GM12872 (cell line): Measurements from ENCODE around the gene SLC30A10.

Source experiments
- TF ChIP-seq, protein P1 (sequence below): IDR thresholded peaks from 3 replicates; pipeline ENCODE4 v1.5.1; 2011; ENCODE audit warnings: low read depth, mild to moderate bottlenecking, low read length, moderate library complexity; ENCODE audit not compliant: insufficient read depth

SLC30A10 gene

DNA sequence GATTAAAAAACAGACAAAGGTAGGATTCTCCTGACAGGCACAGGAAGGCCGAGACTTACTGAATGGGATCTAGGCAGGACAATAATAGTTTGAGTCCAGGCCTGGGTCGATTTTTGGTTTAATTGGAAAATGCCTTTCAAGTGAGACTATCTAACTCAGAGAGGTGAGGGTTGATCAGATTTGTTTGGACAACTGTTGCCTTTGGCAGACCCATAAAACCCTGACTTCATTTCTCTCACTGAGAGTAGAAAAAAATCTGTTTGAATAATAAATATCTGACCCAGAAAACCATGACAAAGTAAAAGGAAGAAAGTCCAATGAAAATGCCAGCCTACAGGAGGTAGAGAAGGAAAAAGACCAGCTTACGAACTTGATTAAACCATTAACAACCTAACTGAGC, 12.3 kb upstream of the SLC30A10 start:
- TF ChIP-seq, protein P1, sequence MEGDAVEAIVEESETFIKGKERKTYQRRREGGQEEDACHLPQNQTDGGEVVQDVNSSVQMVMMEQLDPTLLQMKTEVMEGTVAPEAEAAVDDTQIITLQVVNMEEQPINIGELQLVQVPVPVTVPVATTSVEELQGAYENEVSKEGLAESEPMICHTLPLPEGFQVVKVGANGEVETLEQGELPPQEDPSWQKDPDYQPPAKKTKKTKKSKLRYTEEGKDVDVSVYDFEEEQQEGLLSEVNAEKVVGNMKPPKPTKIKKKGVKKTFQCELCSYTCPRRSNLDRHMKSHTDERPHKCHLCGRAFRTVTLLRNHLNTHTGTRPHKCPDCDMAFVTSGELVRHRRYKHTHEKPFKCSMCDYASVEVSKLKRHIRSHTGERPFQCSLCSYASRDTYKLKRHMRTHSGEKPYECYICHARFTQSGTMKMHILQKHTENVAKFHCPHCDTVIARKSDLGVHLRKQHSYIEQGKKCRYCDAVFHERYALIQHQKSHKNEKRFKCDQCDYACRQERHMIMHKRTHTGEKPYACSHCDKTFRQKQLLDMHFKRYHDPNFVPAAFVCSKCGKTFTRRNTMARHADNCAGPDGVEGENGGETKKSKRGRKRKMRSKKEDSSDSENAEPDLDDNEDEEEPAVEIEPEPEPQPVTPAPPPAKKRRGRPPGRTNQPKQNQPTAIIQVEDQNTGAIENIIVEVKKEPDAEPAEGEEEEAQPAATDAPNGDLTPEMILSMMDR = no peak

DNA sequence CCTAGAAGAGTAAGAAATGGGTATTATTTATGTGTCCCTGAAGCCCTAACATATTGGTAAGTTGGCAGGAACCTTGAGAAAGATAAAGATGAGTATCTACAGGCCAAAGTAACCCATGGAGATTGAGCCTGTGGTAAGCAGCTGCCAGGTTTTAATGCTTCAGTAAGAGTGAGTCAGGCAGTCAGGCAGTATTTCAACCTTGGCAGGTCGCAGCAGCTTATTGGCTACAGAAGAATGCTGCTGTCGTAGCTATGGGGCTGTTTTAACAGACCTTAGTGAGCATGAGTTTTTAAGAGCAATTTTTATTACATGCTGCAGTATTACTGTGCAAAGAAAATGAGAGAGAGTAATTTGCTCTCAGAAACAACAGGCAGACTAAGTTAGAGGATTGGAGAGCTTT, 10.3 kb upstream of the SLC30A10 start:
- TF ChIP-seq, protein P1 = no peak

DNA sequence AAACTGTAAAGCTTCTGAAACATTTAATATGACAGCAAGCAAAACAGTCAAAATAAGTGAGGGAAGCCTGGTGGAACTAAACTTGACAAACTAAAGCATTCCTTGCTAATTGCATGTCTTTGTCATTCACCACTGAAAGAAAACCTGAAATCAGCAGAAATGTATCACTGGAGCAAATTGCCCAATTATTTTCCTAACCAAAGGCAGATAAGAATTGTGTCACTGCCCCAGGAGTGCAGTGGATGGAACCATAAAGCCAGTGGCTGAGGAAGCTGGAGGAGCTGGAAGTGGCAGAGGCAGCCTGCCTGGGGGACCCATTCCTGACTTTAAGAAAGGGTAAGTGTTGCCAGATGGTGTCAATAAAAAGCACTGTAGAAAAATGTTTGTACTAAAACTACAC, 2.7 kb upstream of the SLC30A10 start:
- TF ChIP-seq, protein P1 = no peak

DNA sequence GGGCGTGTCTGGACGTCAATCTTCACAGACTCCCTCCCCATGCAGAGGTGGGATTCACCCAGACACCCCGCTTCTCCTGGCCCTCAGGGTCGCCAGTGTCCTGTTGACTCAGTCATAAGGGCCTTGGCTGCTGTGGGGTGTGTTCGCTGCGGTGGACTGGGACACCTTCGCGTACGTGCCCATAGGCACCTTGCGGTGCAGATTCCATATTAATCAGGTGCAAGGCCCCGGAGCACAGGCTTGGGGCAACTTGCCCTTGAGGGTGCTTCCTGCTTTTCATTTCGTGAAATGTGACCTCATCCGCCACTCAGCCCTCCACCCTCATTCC, 398 bp upstream of the SLC30A10 start:
- TF ChIP-seq, protein P1 = no peak

DNA sequence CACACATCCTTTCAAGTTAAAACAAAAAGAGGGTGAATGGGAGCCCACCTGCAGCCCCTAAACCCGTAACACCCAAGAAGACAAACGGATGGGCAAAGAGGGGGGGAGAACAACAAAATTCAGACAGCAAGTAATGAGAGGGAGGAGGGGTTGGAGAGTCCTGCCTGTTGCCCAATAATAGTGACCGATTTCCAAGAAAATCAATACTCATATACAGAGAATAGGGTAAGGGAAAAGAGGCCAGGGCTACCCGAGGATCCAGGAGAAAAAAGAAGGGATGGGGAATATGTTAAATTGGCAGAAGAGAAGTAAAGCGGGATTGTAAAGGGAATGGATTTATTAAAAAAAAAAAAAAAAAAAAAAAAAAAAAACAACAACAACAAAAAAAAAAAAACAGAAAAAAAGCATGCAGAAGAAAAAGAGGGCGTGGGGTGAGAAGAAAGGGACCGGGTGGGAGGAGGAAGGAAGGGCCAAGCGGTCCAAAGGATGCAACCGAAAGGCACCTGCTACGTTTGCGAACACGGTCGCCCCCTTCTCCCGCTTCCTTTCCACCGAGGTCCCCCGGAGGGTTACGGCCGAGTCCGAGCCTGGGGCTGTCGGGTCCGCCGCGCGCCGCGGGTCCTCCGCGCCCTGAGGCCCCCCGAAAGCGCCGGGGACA, 930 bp downstream of the SLC30A10 start:
- TF ChIP-seq, protein P1 = no peak

DNA sequence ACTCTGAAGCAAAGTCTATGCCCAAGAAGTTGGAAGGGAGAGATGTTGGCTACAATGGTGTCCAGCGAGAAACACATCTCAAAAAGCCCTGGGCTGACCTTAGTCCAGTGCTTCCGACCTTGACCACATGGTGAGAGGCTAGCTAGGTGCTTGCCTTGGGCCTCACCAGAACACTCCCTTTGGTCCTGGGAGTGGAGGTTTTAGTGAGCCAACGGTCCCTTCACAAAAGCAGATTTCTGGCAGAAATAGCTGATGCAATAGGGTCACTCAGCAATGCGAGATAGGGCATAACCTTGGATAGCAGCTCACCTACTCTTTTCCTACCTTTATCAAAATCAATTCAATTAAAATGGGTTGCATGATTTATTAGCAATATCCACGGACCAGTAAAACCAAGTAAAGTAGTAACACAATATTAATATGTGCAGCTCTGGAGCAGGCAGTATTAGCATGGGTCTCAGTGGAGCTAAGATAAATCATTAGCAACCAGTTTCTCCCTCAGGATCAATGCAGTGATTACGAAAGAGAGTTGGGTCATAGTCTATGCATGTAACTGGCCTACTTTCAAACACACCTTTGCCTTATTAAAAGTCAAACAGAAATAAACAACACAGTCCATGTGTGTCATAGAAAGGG, 1.9 kb downstream of the SLC30A10 start:
- TF ChIP-seq, protein P1 = no peak

DNA sequence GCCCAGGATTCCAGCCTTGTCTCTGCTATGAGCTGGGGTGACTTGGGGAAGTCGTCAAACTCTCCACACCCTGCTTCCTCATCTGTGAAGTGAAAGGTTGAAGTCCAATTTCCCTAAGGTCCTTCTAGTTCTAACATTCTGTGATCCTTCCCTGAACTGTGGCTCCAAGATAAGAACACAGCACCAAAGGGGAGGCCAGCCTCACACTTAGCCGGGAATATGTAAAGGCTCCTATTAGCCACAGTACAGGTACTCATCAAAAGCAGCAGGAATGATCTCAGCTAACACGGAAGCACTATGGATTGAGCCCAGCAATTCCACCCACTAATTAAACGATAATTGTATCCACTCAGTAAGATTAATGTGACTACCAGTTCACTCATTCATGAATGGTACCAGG, 4.0 kb downstream of the SLC30A10 start:
- TF ChIP-seq, protein P1 = no peak
